HPDE6-E6E7 (cell line): ENCODE data around the gene LRRC17.
"Not testable (repeated sequence)": the region's sequence is repeated elsewhere in the genome, so short reads cannot be mapped to it uniquely, and the experiment has no call there.

ENCODE experiments used
- DNase-seq: peaks from one replicate; pipeline ENCODE4 v3.0.0; 2011; ENCODE audit warnings: missing footprints; ENCODE audit errors: extremely low spot score

LRRC17 gene

DNA sequence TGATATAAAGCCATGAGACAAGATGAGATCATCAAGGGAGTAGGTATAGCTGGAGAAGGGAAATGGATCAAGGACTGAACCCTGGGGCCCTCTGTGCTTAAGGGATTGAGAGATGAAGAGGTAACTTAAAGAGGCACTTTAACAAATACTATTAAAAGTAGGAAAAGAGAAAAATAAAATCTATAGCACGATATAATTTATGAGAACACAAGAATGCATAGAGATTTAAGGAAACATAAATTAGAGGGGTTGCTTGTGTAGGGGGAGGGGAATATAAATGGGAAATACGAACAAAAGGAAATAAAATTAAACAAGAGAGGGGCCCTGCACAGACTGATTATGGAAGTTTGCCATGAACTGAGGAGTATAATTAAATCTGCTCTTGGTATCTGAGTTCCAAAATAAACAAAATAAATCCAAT, 15.6 kb upstream of the LRRC17 start:
- no peak for DNase-seq

DNA sequence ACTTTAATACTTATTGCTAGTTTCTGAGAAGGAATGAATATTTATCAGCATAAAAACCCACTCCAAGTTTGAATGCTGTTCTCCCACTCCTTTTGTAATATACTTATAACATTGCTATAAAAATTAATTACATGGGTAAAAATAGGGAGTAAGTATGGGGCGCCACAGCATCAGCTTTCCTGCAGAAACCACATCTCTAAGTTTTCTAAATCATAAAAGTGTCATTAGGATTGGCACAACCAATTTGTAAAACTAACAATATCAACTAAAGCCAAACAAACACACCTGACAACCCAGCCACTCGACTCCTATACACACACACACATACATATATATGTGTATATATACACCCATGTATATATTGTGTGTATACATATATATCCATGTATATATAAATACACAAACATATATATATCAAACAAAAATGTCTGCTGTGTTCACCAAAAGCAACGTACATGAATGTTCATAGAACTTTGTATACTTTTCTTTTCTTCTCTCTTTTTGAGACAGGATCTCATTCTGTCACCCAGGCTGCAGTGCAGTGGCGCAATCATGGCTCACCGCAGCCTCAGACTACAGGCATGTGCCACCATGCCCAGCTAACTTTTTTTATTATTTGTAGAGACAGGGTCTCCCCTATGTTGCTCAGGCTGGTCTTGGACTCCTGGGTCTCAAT, 14.8 kb upstream of the LRRC17 start:
- DNase-seq: no peak

DNA sequence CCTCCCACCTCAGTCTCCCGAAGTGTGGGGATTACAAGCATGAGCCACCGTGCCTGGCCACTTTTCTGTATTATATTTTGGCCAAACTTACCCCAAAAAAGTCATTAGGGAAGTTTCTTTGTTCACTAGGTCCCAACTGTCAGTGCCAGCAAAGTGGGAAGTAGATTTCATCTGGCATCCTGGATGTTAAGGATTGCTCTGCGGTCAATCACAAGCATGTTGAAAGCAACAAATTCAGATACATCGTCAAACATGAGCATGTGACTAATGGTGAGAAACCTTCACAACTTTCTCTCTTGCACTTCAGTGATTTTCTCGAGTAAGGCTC, 14.3 kb upstream of the LRRC17 start:
- DNase-seq: no peak

DNA sequence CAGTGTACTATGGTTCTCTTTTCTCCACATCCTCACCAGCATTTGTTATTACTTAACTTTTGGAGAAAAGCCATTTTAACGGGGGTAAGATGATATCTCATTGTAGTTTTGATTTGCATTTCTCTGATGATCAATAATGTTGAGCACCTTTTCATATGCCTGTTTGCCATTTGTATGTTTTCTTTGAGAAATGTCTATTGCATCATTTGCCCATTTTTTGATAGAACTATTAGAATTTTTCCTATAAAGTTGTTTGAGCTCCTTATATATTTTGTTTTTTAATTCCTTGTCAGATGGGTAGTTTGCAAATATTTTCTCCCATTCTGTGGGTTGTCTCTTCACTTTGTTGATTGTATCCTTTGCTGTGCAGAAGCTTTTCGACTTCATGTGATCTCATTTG, 10.7 kb upstream of the LRRC17 start:
- DNase-seq: not testable (repeated sequence)

DNA sequence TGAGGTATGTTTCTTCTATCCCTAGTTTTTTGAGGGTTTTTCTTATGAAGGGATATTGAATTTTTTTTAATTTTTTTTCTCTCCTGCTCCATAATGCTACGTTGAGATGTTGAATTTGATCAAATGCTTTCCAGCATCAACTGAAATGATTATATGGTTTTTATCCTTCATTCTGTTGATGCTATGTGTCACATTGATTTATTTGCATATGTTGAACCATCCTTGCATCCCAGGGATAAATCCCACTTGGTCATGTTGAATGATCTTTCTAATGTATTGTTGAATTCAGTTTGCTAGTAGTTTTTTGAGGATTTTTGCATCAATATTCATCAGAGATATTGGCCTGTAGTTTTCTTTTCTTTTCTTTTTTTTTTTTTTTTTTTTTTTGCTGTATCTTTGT, 9.2 kb upstream of the LRRC17 start:
- not testable (repeated sequence) for DNase-seq

DNA sequence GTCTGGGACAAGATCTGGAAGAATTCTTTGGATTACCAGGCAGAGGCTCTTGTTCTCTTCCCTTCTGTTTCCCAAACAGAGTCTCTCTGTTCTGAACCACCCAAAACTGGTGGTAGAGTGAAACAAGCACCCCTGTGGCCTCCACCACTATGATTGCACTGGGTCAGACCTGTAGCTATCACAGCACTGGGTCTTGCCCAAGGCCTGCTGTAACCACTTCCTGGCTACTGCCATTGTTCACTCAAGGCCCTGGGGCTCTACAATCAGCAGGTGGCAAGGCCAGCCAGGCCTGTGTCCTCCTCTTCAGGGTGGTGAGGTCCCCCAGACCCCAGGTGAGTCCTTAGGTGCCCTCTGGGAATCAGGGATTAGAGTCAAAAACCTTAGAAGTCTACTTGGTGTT, 4.1 kb upstream of the LRRC17 start:
- DNase-seq: no peak

DNA sequence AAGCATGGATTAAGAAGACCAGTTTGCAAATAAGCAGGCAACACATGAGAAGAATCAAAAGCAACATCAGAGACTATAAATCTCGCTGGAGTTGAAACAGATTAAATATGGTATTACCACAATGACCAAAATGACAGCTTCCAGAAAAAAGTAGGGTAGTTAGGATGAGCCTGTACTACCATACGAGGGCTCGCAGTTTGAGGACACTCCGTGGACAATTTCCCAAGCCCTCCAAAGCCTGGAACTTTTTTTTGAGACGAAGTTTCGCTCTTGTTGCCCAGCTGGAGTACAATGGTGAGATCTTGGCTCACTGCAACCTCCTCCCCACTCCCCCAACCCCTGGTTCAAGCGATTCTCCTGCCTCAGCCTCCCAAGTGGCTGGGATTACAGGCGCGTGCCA, 1.0 kb downstream of the LRRC17 start:
- no peak for DNase-seq

DNA sequence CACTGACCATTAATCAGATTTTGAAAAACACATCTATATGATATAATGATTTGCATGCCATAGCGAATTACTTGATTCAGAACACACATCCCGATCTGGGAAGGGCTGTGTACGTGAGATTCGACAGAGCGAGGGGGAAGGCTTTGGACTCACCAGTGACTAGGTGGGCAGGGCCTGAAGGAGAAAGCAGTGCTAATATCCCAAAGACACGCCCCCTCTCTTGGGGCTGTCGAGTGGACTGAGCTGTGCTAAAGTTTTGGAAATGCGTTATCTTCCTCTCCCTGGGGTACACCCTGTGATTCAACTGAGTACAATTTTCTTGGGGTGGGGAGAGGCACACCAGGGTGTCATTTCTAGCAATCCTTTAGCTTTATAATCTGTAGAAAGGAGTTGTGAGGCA, 1.8 kb downstream of the LRRC17 start:
- no peak for DNase-seq

DNA sequence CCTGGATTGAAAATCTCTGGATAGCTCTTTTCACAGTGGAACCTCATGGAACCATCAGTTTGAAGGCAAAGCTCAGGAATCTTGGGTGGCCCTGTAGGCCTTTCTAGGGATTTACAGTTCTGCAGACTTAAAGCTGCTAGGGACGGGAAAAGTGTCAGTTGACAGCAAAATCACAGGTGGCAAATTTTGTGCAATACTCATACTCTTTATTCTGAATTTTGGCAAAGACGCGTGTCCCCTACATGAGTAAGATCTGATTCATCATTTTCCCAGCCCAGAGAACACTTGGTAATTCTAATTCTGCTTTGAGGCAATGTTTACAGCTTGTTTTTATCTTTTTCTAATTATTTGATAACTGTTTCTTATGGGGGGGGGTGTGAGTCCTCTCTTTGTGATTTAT, 3.6 kb downstream of the LRRC17 start:
- no peak for DNase-seq

DNA sequence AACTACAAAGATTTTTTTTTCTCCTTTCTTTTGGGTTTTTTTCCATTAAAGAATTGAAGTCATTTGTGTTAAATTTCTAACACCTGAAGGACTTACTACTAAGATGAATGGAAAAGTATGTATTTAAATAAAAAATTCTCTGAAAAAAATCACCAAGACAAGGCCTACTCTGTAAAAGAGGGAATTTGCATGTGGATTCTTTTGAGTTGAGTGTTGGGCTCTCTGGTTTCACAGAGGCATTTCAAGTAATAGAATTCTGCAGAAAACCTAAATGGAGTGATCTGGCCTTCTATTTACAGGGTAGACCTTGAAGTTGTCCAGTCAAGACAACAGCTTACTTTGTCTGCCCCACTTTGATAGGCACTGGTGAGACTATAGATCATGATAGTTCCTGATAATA, 4.1 kb downstream of the LRRC17 start:
- DNase-seq: no peak

DNA sequence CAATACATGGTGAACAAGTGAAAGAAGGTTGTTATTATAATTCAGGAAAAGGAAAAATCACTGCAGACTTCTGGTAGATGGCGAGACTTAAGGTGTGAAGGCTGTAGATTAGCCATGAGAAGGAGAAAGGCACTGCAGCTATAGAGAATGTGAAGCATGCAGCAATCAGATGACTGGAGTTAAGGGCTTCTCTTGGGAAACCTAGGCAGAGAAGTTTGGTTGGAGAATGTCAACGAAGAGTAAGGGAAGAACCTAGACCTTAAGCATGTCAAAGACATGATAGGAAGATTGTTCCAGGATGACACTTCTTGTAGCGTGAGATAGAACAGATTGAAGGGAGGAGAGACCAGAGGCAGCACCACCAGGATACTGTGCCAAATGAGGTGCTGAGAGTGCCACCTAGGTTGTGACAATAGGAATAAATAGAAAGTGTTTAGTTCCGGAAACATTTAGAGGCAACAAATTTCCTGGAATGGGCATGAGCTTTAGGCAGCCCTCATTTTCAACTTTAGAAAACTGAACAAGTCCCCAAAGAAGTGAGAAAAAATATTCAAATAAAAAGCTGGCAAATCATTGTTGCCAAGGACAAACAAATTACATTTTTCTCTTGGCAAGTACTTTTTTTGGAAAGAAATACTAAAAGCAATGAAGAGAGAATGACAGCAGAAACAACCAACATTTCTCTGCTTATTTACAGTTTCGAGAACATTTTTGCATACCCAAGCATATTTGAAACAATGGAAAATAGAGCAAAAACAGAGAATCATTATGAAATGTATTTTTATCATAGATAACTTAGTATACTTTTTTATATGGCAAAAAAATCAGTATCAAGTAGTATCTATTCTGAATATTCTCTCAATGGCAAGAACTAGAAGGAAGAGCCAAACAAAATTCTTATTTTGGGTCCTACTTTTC, 4.9 kb downstream of the LRRC17 start:
- DNase-seq: no peak

DNA sequence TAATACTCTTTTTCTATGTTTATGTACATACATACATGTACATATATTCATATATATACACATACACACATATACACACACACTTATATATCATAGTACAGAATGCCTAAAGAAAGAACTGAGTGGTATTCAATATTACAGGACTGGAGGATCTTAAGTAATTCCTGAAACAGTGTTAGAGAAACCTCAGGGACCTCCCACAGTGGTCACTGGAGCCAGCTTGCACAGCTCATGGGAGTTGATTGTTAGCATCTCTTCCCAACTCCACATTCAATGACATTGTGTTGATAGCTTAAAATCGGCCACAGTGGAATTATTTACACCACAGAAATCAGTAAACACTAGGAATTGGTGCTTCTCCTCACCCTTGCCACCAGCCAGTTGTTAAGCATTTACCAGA, 6.0 kb downstream of the LRRC17 start:
- DNase-seq: no peak

DNA sequence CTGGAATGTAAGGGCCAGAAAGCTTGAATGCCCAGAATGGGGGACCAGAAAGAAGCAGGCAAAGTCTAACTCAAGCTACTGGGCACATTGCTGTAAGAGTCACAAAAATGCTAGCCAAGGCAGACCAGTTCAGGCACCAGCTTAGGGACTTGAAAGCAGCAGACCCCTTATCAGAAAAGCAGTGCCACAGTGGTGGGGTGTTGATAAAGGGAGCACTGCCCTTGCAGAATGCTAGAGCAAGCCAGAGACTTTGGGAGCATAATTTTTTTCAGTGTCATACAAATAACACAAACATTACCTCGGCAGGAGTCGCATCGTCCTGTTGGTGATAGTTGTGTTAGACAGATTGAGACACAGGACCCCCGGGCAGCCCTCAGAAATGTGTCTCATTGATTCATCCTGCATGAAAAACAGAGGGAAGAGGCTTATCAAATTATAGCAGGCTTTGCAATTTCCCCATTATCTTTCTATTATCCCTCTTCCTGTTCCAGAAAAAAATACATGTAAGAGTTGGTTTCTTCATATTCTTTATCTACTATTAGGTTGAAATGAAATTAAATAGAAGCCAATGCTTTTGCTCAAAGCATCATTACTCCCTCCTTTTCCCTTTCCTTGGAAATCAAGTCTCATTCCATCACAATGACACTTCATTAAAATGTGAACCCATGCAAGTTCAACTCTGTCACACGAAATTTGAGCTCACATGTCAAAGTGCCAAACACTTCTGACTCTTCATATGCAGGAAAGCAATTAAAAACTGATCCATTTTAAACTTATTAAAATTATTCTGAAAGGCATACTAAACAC, 13.4 kb downstream of the LRRC17 start:
- DNase-seq: no peak

DNA sequence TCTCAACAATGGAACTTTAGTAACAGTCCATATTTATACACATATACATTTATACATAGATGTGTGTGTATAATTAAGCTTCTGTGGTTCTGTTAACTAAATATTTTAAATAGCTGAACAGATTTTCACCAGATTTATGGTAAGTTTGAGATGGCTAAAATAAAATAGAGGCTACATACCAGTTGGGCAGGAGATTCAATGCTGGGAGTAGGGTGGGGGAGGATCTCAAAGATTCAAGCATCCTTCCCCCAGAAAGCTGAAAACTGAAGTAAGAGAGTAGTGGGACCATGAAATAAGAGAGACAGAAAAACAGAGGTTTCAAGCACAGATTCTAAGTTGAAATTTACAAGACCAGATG, 14.0 kb downstream of the LRRC17 start:
- no peak for DNase-seq

DNA sequence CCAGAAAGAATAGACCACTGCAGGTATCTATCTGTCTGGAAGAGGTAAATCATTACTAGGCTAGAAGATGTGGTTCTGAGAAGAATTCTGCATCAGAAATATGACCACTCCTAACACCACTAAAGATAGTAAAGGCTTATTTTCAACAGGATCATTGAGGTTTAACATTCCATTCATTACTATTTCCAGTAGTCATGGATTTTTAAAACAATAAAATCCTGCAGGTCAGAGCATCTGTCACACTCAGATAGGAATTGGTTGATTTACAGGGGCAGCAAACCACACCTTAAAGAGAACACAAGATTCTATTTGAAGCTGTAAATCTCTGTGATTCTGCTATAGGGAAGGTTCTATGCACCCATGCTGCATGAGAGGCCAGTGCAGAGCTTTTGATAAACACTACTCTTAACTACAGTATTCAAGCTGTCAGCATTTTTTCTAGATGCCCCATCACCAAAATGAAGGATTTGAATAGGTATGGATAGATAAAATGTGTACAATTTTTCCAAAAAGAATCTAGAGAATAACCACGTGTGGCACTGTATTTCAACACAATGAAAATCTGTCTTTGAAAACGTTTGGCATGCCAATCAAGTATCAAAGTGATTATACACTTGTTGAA, 14.6 kb downstream of the LRRC17 start:
- no peak for DNase-seq

DNA sequence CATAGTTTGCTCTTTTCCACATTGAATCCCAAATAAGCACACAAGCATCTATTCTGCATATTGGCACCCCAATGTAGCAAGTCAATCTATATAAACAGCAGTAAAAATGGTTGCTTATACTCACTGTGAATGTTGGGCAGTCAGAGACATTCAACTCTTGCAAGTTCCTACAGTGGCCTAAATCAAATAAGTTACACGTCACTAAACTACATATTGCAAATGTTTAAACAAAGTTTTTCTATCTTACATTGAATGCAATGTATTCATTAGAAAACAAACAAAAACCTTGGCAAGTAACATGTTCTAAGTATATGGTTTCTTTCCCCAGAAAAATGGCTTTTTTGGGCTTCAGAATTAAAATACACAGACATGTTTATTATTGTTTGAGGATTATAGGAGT, 19.0 kb downstream of the LRRC17 start:
- no peak for DNase-seq

DNA sequence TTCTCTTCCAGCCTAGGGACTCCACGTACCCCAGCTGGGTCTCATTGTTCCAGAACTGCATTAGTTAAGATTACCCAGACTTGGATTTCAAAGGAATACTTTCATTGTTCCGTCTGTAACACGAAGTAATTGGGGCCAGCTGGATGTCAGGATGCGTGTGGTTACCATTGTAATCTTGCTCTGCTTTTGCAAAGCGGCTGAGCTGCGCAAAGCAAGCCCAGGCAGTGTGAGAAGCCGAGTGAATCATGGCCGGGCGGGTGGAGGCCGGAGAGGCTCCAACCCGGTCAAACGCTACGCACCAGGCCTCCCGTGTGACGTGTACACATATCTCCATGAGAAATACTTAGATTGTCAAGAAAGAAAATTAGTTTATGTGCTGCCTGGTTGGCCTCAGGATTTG, 21.0 kb downstream of the LRRC17 start:
- DNase-seq: no peak

DNA sequence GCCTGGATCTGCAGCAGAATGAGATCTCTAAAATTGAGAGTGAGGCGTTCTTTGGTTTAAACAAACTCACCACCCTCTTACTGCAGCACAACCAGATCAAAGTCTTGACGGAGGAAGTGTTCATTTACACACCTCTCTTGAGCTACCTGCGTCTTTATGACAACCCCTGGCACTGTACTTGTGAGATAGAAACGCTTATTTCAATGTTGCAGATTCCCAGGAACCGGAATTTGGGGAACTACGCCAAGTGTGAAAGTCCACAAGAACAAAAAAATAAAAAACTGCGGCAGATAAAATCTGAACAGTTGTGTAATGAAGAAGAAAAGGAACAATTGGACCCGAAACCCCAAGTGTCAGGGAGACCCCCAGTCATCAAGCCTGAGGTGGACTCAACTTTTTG, 21.4 kb downstream of the LRRC17 start:
- DNase-seq: no peak

DNA sequence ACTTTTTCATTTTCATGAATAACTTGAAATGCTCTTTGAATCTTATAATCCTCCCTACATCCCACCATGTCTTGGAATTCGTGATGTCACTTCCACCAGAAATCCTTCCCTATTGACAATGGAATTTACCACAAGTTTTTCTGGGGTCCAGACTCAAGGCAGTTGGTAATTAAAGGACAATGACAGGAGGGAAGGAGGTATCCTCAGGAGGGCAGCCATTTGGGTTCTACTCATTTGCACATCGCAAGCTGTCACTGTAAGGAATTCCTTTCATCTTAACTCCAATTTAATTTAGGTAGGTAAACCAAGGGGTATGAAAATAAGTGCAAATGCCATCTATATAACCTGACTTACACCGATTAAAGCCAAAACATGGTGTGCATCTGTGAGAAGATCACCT, 21.9 kb downstream of the LRRC17 start:
- DNase-seq: no peak

DNA sequence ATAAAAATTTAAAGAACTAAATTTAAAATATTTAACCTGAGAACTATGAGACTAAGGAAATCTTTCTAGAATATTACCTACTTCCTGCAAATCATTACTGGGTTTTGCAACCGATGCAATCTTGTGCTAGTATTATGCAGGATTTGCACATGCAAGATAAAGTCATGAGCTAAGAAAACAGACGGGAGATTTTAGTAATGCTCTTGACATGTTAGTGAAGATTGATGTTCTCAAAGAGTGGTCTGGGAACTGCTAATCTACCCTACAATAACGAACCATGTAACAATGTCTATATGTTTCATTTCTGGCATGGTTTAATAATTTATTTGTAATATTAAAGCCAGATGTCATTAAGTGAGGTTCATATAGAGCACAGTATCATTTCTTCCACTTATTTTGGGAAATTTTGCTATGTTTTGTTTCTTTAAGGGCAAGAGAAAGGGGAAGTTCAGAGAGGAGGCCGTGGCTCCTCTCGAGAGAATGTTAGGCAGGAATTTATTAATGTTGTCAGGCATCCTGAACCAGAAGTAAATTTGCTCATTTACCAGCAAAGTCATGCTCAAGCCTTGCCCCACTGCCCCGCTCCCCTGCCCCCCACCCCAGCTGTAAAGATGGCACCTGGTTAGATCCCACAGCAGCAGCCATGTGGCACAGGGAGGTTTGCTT, 22.8 kb downstream of the LRRC17 start:
- no peak for DNase-seq

DNA sequence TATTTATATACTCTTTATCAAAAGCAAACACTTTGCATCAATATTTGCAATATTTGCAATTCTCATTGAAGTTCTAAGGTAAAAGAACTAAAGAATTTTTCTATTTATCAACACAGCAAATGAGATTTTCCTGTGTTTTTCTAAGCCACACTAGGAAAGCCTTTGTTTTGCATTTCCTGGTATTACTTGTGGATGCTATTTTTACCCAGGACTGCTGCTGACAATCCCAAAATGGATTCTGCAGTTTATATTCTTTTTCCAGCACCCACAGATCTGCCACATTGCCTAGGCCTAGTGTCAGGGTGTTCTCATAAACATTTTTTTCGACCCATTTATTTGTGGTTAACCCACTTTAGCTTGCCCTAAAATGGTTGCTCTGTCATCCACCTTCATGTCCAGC, 25.9 kb downstream of the LRRC17 start:
- DNase-seq: no peak
